ENCODE data around the gene NOC4L.

The NOC4L gene

DNA sequence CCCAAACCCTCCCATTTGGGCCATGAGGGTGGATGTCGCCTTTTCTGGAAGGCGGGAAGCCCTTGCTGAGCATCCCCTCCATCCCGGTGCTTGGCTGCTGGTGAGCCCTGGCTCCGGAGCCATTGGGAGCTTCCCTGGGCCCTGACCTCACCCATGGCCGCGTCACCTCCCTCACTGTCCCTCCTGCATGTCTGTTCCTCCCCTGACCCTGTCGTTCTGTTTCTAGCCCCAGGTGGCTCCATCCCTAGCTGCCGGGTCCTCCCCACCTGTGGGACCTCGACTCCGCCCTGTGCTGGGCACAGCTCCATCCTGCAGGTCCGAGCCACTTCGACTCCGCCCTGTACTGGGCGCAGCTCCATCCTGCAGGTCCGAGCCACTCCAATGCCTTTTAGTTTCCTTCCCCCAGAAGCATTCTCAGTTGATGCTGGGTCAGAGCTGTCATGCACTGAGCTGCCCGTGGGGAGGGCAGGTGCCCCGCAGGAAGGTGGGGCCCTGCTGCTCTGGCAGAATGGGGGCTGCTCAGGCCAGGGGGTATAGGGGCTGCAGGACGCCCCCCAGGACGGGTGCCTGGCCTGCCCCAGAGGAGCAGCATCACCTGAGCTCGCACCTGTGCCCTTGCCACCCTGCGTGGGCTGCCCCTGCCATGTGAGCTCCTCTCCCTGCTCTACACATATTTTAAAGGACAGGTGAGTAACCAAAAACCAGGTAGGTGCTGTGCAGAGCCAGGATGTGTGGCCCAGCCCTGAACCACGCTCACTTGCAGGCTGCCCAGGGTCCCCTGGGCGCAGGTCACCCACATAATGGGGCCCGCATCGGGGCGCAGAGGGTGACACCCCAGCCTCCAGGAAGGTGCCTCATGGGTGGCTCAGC, 19.0 kb downstream of the NOC4L start:
- peaks cover 0 to 2% of the 10 kb centered on the region in 2 donors for H3K36me3 ChIP-seq (ENCODE audit: control insufficient read depth in 1 of 2, insufficient read depth in 2 of 2, low read length in 2 of 2)
- no peaks in the 10 kb centered on the region for H3K9me3 ChIP-seq (ENCODE audit: control insufficient read depth in 1 of 2, low read length in 2 of 2)
- no peak overlapping the region for H3K9ac ChIP-seq (ENCODE audit: low read depth in 1 of 2, low read length in 2 of 2)
- peaks cover 0 to 3% of the 10 kb centered on the region in 2 donors for H3K4me1 ChIP-seq (ENCODE audit: control insufficient read depth in 1 of 2, insufficient read depth in 2 of 2, low read length in 2 of 2)
- peaks cover 0 to 3% of the 10 kb centered on the region in 2 donors for H3K27me3 ChIP-seq (ENCODE audit: control insufficient read depth in 1 of 2, insufficient read depth in 2 of 2, low read length in 2 of 2)
- no peak overlapping the region for H3K4me3 ChIP-seq (ENCODE audit: low read depth in 1 of 2, low read length in 2 of 2)
- H3K27ac ChIP-seq (ENCODE audit: low read depth, low read length): no peak overlapping the region

DNA sequence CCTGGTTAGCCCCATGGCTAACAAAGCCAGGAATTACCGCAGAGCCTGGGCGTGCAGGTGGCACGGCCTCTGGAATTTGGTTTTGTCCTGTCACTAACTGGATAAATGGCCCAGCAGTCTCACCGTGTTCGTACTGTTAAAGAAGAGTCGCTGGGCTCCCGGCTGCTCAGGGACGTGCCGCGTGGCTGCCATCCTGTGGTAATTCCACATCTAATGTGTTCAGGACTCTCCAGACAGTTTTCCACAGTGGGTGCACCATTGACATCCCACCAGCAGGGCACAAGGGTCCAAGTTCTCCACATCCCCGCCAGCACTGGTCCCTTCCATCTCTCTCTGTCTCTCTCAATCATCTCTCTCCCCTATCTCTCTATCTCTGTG, 19.6 kb downstream of the NOC4L start:
- peaks cover 0 to 3% of the 10 kb centered on the region in 2 donors for H3K27me3 ChIP-seq (ENCODE audit: control insufficient read depth in 1 of 2, insufficient read depth in 2 of 2, low read length in 2 of 2)
- H3K9me3 ChIP-seq (ENCODE audit: control insufficient read depth in 1 of 2, low read length in 2 of 2): no peaks in the 10 kb centered on the region

DNA sequence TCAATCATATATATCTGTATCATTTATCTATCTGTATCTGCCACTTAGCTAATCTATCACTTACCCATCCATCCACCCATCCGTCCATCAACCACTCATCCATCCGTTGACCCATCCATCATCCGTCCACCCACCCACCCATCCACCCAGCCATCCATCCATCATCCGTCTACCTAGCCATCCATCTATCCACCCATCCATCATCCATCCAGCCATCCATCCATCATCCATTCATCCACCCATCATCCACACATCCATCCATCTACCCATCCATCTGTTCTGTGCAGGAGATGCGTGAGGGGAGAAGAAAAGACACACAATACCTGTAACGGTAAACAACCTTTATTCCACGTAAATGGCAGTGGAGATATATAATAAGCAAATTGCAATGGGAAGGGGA, 20.2 kb downstream of the NOC4L start:
- no peak overlapping the region for H3K9ac ChIP-seq (ENCODE audit: low read depth in 1 of 2, low read length in 2 of 2)
- H3K9me3 ChIP-seq (ENCODE audit: control insufficient read depth in 1 of 2, low read length in 2 of 2): no peaks in the 10 kb centered on the region
- peaks cover 0 to 3% of the 10 kb centered on the region in 2 donors for H3K4me1 ChIP-seq (ENCODE audit: control insufficient read depth in 1 of 2, insufficient read depth in 2 of 2, low read length in 2 of 2)
- H3K36me3 ChIP-seq (ENCODE audit: control insufficient read depth in 1 of 2, insufficient read depth in 2 of 2, low read length in 2 of 2): no peaks in the 10 kb centered on the region
- no peak overlapping the region for H3K27ac ChIP-seq (ENCODE audit: low read depth, low read length)
- peaks cover 0 to 3% of the 10 kb centered on the region in 2 donors for H3K27me3 ChIP-seq (ENCODE audit: control insufficient read depth in 1 of 2, insufficient read depth in 2 of 2, low read length in 2 of 2)
- H3K4me3 ChIP-seq (ENCODE audit: low read depth in 1 of 2, low read length in 2 of 2): no peak overlapping the region

More for the DNA sequence above, 19.6 kb downstream of the NOC4L start:
- H3K9ac ChIP-seq (ENCODE audit: low read depth in 1 of 2, low read length in 2 of 2): no peak overlapping the region
- H3K4me3 ChIP-seq (ENCODE audit: low read depth in 1 of 2, low read length in 2 of 2): no peak overlapping the region
- H3K36me3 ChIP-seq (ENCODE audit: control insufficient read depth in 1 of 2, insufficient read depth in 2 of 2, low read length in 2 of 2): no peaks in the 10 kb centered on the region
- H3K4me1 ChIP-seq (ENCODE audit: control insufficient read depth in 1 of 2, insufficient read depth in 2 of 2, low read length in 2 of 2): peaks cover 0 to 3% of the 10 kb centered on the region in 2 donors
- H3K27ac ChIP-seq (ENCODE audit: low read depth, low read length): no peak overlapping the region

DNA sequence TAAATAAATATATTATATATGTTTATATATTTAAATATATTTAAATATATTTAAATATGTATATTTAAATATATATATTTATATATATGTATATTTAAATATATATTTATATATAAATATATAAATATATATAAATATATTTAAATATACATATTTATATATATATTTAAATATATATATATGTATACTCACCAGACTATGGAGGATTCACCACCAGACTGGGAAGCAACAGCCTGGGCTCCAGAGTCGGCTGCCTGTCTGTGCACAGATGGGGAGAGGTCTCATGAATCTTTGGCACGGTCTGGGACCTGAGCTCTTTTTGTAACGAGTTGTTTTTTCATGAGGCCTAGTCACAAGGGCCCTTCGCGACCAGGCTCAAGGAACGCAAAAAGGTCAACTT, 21.3 kb downstream of the NOC4L start:
- Histone ChIP-seq H3K36me3 (ENCODE audit: control insufficient read depth in 1 of 2, insufficient read depth in 2 of 2, low read length in 2 of 2) (no peaks in the 10 kb centered on the region), H3K27me3 (ENCODE audit: control insufficient read depth in 1 of 2, insufficient read depth in 2 of 2, low read length in 2 of 2) (peaks cover 1 to 3% of the 10 kb centered on the region in 2 donors), H3K4me1 (ENCODE audit: control insufficient read depth in 1 of 2, insufficient read depth in 2 of 2, low read length in 2 of 2) (peaks cover 0 to 3% of the 10 kb centered on the region in 2 donors), H3K4me3 (ENCODE audit: low read depth in 1 of 2, low read length in 2 of 2) (no peak overlapping the region), H3K9ac (ENCODE audit: low read depth in 1 of 2, low read length in 2 of 2) (no peak overlapping the region), H3K9me3 (ENCODE audit: control insufficient read depth in 1 of 2, low read length in 2 of 2) (no peaks in the 10 kb centered on the region), H3K27ac (ENCODE audit: low read depth, low read length) (no peak overlapping the region)

DNA sequence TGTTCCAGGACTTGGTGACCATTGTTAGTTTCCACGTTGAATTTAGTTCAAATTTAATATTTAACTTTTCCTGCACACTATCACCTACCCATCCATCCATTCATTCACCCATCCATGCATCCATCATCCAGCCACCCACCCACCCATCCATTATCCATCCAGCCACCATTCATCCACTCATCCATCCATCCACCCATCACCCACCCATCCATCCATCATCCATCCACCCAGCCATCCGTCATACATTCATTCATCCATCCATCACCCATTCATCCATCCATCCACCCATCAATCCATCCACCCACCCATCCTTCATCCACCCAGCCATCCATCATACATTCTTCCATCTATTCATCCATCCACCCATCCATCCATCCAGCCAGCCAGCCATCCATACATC, 21.8 kb downstream of the NOC4L start:
- Histone ChIP-seq H3K9ac (ENCODE audit: low read depth in 1 of 2, low read length in 2 of 2) (no peak overlapping the region), H3K36me3 (ENCODE audit: control insufficient read depth in 1 of 2, insufficient read depth in 2 of 2, low read length in 2 of 2) (no peaks in the 10 kb centered on the region), H3K4me3 (ENCODE audit: low read depth in 1 of 2, low read length in 2 of 2) (no peak overlapping the region), H3K27ac (ENCODE audit: low read depth, low read length) (no peak overlapping the region), H3K4me1 (ENCODE audit: control insufficient read depth in 1 of 2, insufficient read depth in 2 of 2, low read length in 2 of 2) (peaks cover 0 to 3% of the 10 kb centered on the region in 2 donors), H3K27me3 (ENCODE audit: control insufficient read depth in 1 of 2, insufficient read depth in 2 of 2, low read length in 2 of 2) (peaks cover 3 to 5% of the 10 kb centered on the region in 2 donors), H3K9me3 (ENCODE audit: control insufficient read depth in 1 of 2, low read length in 2 of 2) (no peaks in the 10 kb centered on the region)

DNA sequence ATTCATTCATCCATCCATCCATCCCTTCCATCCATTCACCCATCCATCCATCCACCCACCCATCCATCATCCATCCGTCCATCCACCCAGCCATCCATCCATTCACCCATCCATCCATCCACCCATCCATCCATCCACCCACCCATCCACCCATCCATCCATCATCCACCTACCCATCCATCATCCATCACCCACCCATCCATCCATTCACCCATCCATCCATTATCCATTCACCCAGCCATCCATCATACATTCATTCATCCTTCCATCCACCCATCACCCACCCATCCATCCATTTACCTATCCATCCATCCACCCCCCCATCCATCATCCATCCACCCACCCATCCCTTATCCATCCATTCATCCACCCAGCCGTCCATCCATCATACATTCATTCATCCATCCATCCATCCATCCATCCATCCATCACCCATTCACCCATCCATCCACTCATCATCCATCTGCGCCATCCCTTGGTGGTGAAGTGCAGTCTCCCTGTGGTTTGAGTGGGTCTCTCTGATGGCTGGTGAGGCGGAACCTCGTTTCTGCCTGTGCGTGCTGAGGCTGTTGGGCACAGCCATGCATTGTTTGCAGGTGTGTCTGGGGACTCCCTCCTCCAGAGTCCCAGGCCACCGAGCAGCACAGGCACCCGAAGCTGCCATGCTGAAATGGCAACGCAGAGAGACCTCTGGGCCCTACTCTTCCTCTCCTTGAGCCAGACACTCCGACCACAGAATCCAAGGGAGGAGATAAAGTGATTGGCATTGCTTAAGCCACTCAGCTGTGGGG, 22.7 kb downstream of the NOC4L start:
- Histone ChIP-seq H3K36me3 (ENCODE audit: control insufficient read depth in 1 of 2, insufficient read depth in 2 of 2, low read length in 2 of 2) (no peaks in the 10 kb centered on the region), H3K27ac (ENCODE audit: low read depth, low read length) (no peak overlapping the region), H3K4me3 (ENCODE audit: low read depth in 1 of 2, low read length in 2 of 2) (no peak overlapping the region), H3K9ac (ENCODE audit: low read depth in 1 of 2, low read length in 2 of 2) (no peak overlapping the region), H3K4me1 (ENCODE audit: control insufficient read depth in 1 of 2, insufficient read depth in 2 of 2, low read length in 2 of 2) (peaks cover 0 to 3% of the 10 kb centered on the region in 2 donors), H3K9me3 (ENCODE audit: control insufficient read depth in 1 of 2, low read length in 2 of 2) (no peaks in the 10 kb centered on the region), H3K27me3 (ENCODE audit: control insufficient read depth in 1 of 2, insufficient read depth in 2 of 2, low read length in 2 of 2) (peaks cover 3 to 12% of the 10 kb centered on the region in 2 donors)

DNA sequence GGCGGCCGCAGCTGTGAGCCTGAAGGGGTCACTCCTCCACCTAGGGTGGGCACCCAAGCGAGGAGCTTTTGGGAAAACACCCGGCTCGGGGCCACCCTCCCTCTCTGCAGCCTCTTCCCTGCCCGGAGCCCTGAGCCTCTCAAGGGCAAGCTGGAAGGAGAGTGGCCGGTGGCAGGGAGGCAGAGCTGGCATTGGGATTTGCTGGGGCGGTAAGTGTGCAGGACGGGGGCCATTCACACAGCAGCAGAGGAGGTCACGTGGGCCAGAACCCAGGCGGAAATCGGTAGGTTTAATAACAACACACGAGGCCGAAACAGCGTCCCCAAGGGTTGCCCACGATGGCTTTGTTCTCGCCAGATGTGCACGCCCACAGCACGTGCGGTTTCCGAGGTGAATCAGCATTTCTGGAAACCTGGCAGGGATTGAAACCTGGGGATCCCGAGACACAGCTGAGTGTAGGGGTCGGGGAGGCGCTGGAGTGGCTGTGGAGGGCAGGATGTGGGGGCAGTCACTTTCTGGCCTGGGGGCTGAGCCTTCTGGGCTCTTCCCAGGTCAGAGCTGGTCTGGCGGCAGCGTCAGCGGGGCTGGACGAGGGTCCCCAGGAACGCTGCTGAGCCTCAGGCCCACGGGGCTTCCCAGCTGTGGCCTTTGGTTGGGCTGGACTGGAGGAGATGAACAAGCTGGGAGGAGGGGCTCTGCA, 23.5 kb downstream of the NOC4L start:
- Histone ChIP-seq H3K9me3 (ENCODE audit: control insufficient read depth in 1 of 2, low read length in 2 of 2) (no peaks in the 10 kb centered on the region), H3K27ac (ENCODE audit: low read depth, low read length) (no peak overlapping the region), H3K4me1 (ENCODE audit: control insufficient read depth in 1 of 2, insufficient read depth in 2 of 2, low read length in 2 of 2) (peaks cover 0 to 3% of the 10 kb centered on the region in 2 donors), H3K4me3 (ENCODE audit: low read depth in 1 of 2, low read length in 2 of 2) (no peak overlapping the region), H3K36me3 (ENCODE audit: control insufficient read depth in 1 of 2, insufficient read depth in 2 of 2, low read length in 2 of 2) (no peaks in the 10 kb centered on the region), H3K9ac (ENCODE audit: low read depth in 1 of 2, low read length in 2 of 2) (no peak overlapping the region), H3K27me3 (ENCODE audit: control insufficient read depth in 1 of 2, insufficient read depth in 2 of 2, low read length in 2 of 2) (peaks cover 3 to 15% of the 10 kb centered on the region in 2 donors)

DNA sequence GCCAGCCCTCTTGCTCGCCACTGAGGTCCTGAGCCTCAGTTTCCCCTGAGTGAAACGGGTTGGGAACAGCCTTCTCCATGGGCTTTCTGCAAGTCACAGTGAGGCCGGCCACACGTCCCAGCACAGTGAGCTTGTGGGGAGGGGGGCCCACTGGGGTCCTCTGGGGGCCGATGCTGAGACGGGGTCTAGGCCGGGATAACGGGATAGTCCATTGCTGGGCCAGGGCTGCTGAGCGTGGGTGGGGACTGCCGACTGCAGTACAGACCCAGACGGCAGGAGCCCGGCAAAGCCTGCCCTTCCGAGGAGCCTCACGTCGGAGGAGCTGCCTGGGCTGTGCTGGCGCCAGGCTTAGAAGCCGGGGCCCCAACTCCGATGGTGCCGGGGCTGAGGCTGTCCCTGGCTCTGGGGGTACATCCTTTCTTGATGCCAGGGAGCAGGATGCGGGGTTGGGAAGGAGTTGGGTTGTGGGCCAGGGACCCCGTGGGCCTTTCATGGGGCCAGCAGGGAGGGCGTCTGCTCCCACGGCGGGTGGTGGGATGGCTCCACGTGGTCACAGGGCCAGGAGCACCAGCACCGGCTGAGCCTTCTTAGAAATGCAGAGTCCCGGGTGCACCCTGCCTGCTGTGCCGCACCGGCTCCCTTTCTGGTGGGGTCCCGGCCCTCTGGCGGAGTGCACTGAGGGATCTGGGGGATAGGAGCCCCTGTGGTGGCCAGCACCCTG, 24.2 kb downstream of the NOC4L start:
- H3K36me3 ChIP-seq (ENCODE audit: control insufficient read depth in 1 of 2, insufficient read depth in 2 of 2, low read length in 2 of 2): no peaks in the 10 kb centered on the region
- H3K4me1 ChIP-seq (ENCODE audit: control insufficient read depth in 1 of 2, insufficient read depth in 2 of 2, low read length in 2 of 2): no peaks in the 10 kb centered on the region
- H3K9me3 ChIP-seq (ENCODE audit: control insufficient read depth in 1 of 2, low read length in 2 of 2): no peaks in the 10 kb centered on the region
- H3K27me3 ChIP-seq (ENCODE audit: control insufficient read depth in 1 of 2, insufficient read depth in 2 of 2, low read length in 2 of 2): peaks cover 0 to 17% of the 10 kb centered on the region in 2 donors
- no peak overlapping the region for H3K9ac ChIP-seq (ENCODE audit: low read depth in 1 of 2, low read length in 2 of 2)
- H3K27ac ChIP-seq (ENCODE audit: low read depth, low read length): no peak overlapping the region
- H3K4me3 ChIP-seq (ENCODE audit: low read depth in 1 of 2, low read length in 2 of 2): no peak overlapping the region

DNA sequence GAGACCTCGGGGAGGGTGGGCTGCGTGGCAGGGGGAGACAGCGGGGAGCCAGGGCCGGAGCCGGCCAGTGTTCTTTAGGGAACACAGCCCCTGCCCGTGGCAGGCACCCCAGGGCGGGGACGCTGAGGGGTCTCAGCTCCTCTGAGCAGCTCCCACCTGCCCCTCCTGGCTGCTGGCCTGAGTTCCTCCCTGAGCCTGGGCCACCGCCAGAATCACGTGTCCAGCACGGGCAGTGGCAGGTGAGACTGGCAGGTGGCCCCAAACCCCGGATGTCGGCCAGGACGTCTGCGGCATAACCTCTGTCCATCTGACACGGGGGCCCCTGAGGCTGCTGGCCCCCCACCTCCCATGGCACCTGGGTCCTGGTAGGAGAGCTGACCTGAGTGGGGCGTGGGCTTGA, 25.1 kb downstream of the NOC4L start:
- Histone ChIP-seq H3K27ac (ENCODE audit: low read depth, low read length) (no peak overlapping the region), H3K4me1 (ENCODE audit: control insufficient read depth in 1 of 2, insufficient read depth in 2 of 2, low read length in 2 of 2) (no peaks in the 10 kb centered on the region), H3K27me3 (ENCODE audit: control insufficient read depth in 1 of 2, insufficient read depth in 2 of 2, low read length in 2 of 2) (peaks cover 0 to 17% of the 10 kb centered on the region in 2 donors)

More for the DNA sequence above, 25.1 kb downstream of the NOC4L start:
- H3K9me3 ChIP-seq (ENCODE audit: control insufficient read depth in 1 of 2, low read length in 2 of 2): no peaks in the 10 kb centered on the region
- H3K9ac ChIP-seq (ENCODE audit: low read depth in 1 of 2, low read length in 2 of 2): no peak overlapping the region
- H3K4me3 ChIP-seq (ENCODE audit: low read depth in 1 of 2, low read length in 2 of 2): no peak overlapping the region
- no peaks in the 10 kb centered on the region for H3K36me3 ChIP-seq (ENCODE audit: control insufficient read depth in 1 of 2, insufficient read depth in 2 of 2, low read length in 2 of 2)

Data from duodenal mucosa (tissue), 2 donors.